ENCODE measurements around the gene ZNRF2.

The ZNRF2 gene

GRCh38 chr7:30396389-30396788 is 112.0 kb downstream of the ZNRF2 start:
- TF ChIP-seq CTCF (IDR thresholded peaks at IDR 0.05) (peak; percentile 39; the same call in 1 of the 2 replicates), ZFX (IDR thresholded peaks at IDR 0.05; ENCODE audit: borderline replicate concordance) (no peak)
- H3K27ac ChIP-seq, result no peak overlapping the region

- TF ChIP-seq ZFX (IDR thresholded peaks at IDR 0.05; ENCODE audit: borderline replicate concordance) (no peak), CTCF (IDR thresholded peaks at IDR 0.05) (no peak)
- H3K27ac ChIP-seq, result no peak overlapping the region
Measured at GRCh38 chr7:30403477-30403876, 119.1 kb downstream of the ZNRF2 start.

DNA sequence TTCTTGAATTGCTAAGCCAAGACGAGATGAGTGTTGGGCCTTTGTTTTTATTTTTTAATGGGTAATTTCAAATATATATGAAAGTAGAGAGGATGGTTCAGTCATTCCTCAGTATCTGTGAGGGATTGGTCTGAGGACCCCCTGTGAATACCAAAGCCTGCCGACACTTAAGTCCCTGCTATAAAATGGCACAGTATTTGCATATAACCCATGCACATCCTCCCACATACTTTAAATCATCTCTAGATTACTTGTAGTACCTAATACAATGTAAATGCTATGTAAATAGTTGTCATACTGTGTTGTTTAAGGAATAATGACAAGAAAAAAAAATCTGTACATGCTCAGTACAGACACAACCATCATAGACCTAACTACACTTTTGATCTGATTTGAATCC is 120.8 kb downstream of the ZNRF2 start:
- no peak overlapping the region for H3K27ac ChIP-seq
- TF ChIP-seq CTCF (IDR thresholded peaks at IDR 0.05), result no peak

DNA sequence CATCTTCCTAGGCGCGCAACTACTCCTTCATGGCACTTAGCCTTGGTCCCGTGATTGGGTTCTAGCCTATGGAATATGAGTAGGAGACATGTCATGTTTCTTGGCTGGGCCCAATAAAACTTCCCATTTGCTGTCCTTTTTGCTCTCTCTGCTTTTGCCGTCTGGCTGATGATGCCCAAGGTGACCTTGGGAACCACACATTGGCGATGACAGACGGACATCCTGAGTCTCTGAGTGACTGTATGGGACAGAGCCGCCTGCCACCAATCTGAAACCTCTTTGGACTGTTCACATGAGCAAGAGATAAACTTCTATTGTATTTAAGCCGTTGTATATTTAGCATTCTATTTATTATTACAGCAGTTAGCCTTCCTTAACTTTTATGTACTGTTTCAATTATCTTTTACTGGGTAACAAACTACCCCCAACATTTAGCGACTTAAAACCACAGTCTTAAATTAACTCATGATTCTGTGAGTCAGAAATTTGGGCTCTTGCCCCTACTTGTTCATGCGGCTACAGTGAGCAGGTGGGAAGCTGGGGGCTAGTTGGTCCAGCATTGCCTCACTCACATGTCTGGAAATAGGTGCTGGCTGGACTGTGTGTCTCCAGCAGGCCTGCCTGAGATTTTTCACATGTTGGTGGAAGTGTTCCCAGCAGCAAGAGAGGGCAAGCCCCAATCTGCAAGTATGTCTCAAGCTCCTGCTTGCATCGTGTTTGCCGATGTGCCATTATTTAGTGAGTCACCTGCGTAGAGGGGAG is 122.4 kb downstream of the ZNRF2 start:
- H3K27ac ChIP-seq, result no peak overlapping the region
- no peak for TF ChIP-seq CTCF (IDR thresholded peaks at IDR 0.05)
- no peak for TF ChIP-seq ZFX (IDR thresholded peaks at IDR 0.05; ENCODE audit: borderline replicate concordance)

GRCh38 chr7:30411173-30411572 is 126.8 kb downstream of the ZNRF2 start:
- TF ChIP-seq CTCF (IDR thresholded peaks at IDR 0.05) (no peak), ZFX (IDR thresholded peaks at IDR 0.05; ENCODE audit: borderline replicate concordance) (no peak)
- no peak overlapping the region for H3K27ac ChIP-seq

DNA sequence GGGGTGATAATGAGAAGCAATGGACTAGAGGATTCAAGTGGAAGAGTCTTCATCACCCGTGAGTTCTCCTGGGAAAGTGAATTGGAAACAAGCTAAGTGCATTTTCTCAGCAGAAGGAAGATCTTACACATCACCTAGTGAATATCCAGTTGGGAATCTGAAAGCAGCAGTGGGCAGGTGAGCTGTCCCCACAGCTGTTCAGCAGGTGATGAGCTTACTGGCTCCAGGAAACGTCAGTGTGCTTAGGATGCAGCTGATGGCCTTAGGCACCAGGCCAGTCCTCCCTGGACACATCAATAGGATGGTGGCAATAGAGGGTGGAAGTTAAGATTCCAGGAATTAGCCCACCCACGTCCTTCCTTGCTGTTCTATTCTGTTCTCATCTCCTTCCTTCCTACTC is 127.5 kb downstream of the ZNRF2 start:
- no peak overlapping the region for H3K27ac ChIP-seq

More for the DNA sequence above, 127.5 kb downstream of the ZNRF2 start:
- TF ChIP-seq CTCF (IDR thresholded peaks at IDR 0.05), result no peak
- no peak for TF ChIP-seq ZFX (IDR thresholded peaks at IDR 0.05; ENCODE audit: borderline replicate concordance)
